Keratinocyte (primary cell): ENCODE results near the gene CTAG1B. TPM values are rescaled to one million over a fixed set of nuclear protein-coding genes. Genes with fewer than 3 reads are reported as not detected.
A peak's percentile ranks its signal among the peaks of the same experiment; 100 is the strongest.

Source experiments
- DNase-seq: peaks from one replicate; pipeline ENCODE4 v3.0.0-alpha.2; 2011; ENCODE audit warnings: low read depth, missing footprints, low spot score
- FAIRE-seq: peaks from 2 replicates; lab custom pipeline; 2011; peaks lifted over from hg19 to GRCh38; lab: Jason Lieb, UNC
- H2AFZ ChIP-seq: 2 replicates; pipeline ENCODE4 v1.6.0; 2012; ENCODE audit warnings: low read length, control low read depth, inconsistent platforms; ENCODE audit not compliant: control insufficient read depth
- H3K27ac ChIP-seq: 2 replicates; pipeline ENCODE4 v1.5.1; 2011; ENCODE audit warnings: low read length; ENCODE audit not compliant: control insufficient read depth, insufficient read depth
- H3K27me3 ChIP-seq: 3 replicates; pipeline ENCODE4 v1.6.0; 2011; ENCODE audit warnings: low read length; ENCODE audit not compliant: control insufficient read depth, insufficient read depth; ENCODE audit errors: extremely low read depth
- H3K36me3 ChIP-seq, 2 experiments: 2 replicates in 1 of 2; 3 replicates in 1 of 2; pipeline ENCODE4 v1.5.1; 2011; ENCODE audit warnings: low read length in 2 of 2, mild to moderate bottlenecking in 1 of 2; ENCODE audit not compliant: control insufficient read depth in 2 of 2, insufficient read depth in 2 of 2; ENCODE audit errors: extremely low read depth in 1 of 2
- H3K4me1 ChIP-seq: 3 replicates; pipeline ENCODE4 v1.5.1; 2011; ENCODE audit warnings: low read length; ENCODE audit not compliant: control insufficient read depth, insufficient read depth; ENCODE audit errors: extremely low read depth
- H3K4me2 ChIP-seq: 3 replicates; pipeline ENCODE4 v1.6.0; 2011; ENCODE audit warnings: low read depth, low read length; ENCODE audit not compliant: control insufficient read depth, insufficient read depth; ENCODE audit errors: extremely low read depth
- H3K4me3 ChIP-seq, 3 experiments: fragments of 200-600 bp in 1 of 3; sonication (generic) in 1 of 3; 2 replicates in 2 of 3; 3 replicates in 1 of 3; pipeline ENCODE4 v1.5.1; 2011 to 2016; ENCODE audit warnings: low read length in 3 of 3, mild to moderate bottlenecking in 3 of 3, control low read depth in 2 of 3, inconsistent platforms in 1 of 3, low read depth in 1 of 3, mixed read lengths in 1 of 3, mixed run types in 1 of 3, moderate library complexity in 1 of 3; ENCODE audit not compliant: control insufficient read depth in 2 of 3, insufficient read depth in 2 of 3; ENCODE audit errors: extremely low read depth in 1 of 3
- H3K79me2 ChIP-seq: 2 replicates; pipeline ENCODE4 v1.6.0; 2012; ENCODE audit warnings: low read length; ENCODE audit not compliant: control insufficient read depth, insufficient read depth
- H3K9ac ChIP-seq: 3 replicates; pipeline ENCODE4 v1.6.0; 2011; ENCODE audit warnings: low read length; ENCODE audit not compliant: control insufficient read depth, insufficient read depth; ENCODE audit errors: extremely low read depth
- H3K9me1 ChIP-seq: 3 replicates; pipeline ENCODE4 v1.6.0; 2011; ENCODE audit warnings: low read length; ENCODE audit not compliant: control insufficient read depth, insufficient read depth; ENCODE audit errors: extremely low read depth
- H3K9me3 ChIP-seq: 2 replicates; pipeline ENCODE4 v1.5.1; 2012; ENCODE audit warnings: low read depth, low read length; ENCODE audit not compliant: control insufficient read depth
- H4K20me1 ChIP-seq: 3 replicates; pipeline ENCODE4 v1.6.0; 2011; ENCODE audit warnings: low read length; ENCODE audit not compliant: control insufficient read depth, insufficient read depth; ENCODE audit errors: extremely low read depth
- EZH2 ChIP-seq: IDR thresholded peaks from one replicate; pipeline ENCODE4 v1.6.1; 2012; ENCODE audit warnings: inconsistent platforms, mild to moderate bottlenecking, low read length, moderate library complexity
- dilution Hi-C: fragments of 300-500 bp; cut with MboI; formaldehyde crosslinking; loops from one replicate; pipeline ENCODE4 v1.7.0; 2020; ENCODE audit warnings: low sequenced_read_pairs; ENCODE audit not compliant: extremely low pct_ligation_motif_present
- polyA plus RNA-seq, 5 experiments: library from polyadenylated mRNA; depleted of rRNA in 3 of 5; stranded (reverse) in 3 of 5; stranded (forward) in 1 of 5; unstranded in 1 of 5; fragments of >200 nt; gene quantifications; 1 replicate in 1 of 5; 2 replicates in 3 of 5; 3 replicates in 1 of 5; pipeline versions ENCODE4 v1.2.1 to v1.2.3, GENCODE V29; 2011 to 2012; ENCODE audit warnings: missing spikeins in 2 of 5, low read depth in 1 of 5, low replicate concordance in 1 of 5
- TF ChIP-seq, protein P1 (sequence below), 3 experiments: IDR thresholded peaks in 1 of 3; conservative IDR thresholded peaks in 1 of 3; optimal IDR thresholded peaks in 1 of 3; 2 replicates in 2 of 3; 3 replicates in 1 of 3; pipeline versions ENCODE3 to v1.5.1; 2011; ENCODE audit warnings: low read length in 3 of 3, mild to moderate bottlenecking in 3 of 3, moderate library complexity in 2 of 3, control low read depth in 1 of 3, inconsistent platforms in 1 of 3; ENCODE audit not compliant: insufficient read depth in 2 of 3; ENCODE audit errors: extremely low read depth in 1 of 3

CTAG1B gene
- polyA plus RNA-seq, 1 donor (not counting 4 experiments of a cell fraction or from before 2014, with no cell fraction given) = not detected

DNA sequence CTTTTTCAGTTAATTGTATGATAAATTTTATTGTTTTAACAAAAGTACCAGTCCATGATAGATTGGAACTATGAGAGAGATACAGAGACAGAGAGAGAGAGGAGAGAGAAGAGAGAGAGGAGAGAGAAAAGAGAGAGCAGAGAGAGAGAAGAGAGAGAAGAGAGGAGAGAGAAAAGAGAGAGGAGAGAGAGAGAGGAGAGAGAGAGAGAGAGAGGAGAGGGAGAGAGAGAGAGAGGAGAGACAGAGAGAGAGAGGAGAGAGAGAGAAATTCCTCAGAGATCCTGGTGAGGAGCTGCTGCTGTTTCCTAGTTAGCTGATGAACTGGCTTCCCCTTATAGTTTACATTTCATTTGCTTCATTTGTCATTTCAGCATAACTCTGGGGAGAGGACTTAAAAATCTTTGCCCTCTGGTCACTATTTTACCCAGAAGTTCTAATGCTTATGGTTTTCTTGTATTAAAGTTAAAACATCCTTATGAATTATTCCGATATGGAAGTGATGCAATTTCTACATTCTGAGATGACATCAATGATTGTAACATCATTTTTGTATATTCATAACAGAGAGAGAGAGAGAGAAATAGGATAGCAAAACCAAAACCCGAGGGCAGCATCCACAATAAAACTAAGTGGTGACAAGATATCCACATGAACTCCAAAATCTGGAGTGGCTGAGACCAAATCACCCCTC lies 23.4 kb downstream of the CTAG1B start:
- Histone ChIP-seq H3K27me3 (no peaks in the 10 kb centered on the region), H3K9me3 (peaks cover 4% of the 10 kb centered on the region), H4K20me1 (no peaks in the 10 kb centered on the region), H2AFZ (no peak overlapping the region), H3K79me2 (no peaks in the 10 kb centered on the region), H3K4me2 (peak overlapping the region; percentile 42), H3K9me1 (no peaks in the 10 kb centered on the region), H3K4me3 (no peak overlapping the region), H3K27ac (peak overlapping the region; percentile 46), H3K4me1 (peaks cover 18% of the 10 kb centered on the region), H3K36me3 (no peaks in the 10 kb centered on the region), H3K9ac (no peak overlapping the region)
- DNase-seq (no peak), FAIRE-seq (no peak)
- TF ChIP-seq, protein P1, sequence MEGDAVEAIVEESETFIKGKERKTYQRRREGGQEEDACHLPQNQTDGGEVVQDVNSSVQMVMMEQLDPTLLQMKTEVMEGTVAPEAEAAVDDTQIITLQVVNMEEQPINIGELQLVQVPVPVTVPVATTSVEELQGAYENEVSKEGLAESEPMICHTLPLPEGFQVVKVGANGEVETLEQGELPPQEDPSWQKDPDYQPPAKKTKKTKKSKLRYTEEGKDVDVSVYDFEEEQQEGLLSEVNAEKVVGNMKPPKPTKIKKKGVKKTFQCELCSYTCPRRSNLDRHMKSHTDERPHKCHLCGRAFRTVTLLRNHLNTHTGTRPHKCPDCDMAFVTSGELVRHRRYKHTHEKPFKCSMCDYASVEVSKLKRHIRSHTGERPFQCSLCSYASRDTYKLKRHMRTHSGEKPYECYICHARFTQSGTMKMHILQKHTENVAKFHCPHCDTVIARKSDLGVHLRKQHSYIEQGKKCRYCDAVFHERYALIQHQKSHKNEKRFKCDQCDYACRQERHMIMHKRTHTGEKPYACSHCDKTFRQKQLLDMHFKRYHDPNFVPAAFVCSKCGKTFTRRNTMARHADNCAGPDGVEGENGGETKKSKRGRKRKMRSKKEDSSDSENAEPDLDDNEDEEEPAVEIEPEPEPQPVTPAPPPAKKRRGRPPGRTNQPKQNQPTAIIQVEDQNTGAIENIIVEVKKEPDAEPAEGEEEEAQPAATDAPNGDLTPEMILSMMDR (optimal IDR thresholded peaks at IDR 0.05 in 1 of 3, IDR thresholded peaks at IDR 0.05 in 1 of 3, conservative IDR thresholded peaks at IDR 0.05 in 1 of 3; ENCODE audit: extremely low read depth in 1 of 3, insufficient read depth in 2 of 3, low read length in 3 of 3) = no peak
- TF ChIP-seq EZH2 = no peak
- dilution Hi-C loops = no loop called here

DNA sequence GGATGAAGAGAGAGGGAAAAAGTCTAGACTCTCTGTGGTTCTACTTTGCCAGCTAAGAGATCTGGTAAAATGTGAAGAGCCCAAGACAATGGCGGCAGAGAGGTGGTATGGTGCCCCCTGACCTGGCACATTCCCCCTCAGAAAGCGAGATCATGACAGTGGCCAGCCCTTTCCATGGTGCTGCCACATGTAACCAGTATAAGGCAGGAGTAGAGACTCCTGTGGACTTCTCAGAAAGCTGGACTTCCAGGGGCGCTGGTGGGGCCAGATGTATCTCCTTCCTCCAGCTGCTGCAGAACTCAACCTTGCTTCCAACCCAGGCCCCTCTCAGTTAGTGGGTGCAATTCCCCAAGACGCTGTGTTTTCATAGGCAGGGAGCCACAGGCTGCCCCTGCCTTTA lies 24.6 kb downstream of the CTAG1B start:
- no peaks in the 10 kb centered on the region for H3K9me1 ChIP-seq
- H4K20me1 ChIP-seq = no peaks in the 10 kb centered on the region
- no peaks in the 10 kb centered on the region for H3K27me3 ChIP-seq
- no peak overlapping the region for H3K4me3 ChIP-seq
- no peaks in the 10 kb centered on the region for H3K36me3 ChIP-seq
- H3K9me3 ChIP-seq = peaks cover 3% of the 10 kb centered on the region
- DNase-seq = no peak
- H3K79me2 ChIP-seq = no peaks in the 10 kb centered on the region
- no peak overlapping the region for H3K27ac ChIP-seq
- no peak overlapping the region for H3K9ac ChIP-seq
- no peak overlapping the region for H3K4me2 ChIP-seq
- dilution Hi-C loops = no loop called here
- H3K4me1 ChIP-seq = peaks cover 14% of the 10 kb centered on the region
- FAIRE-seq = no peak
- H2AFZ ChIP-seq = no peak overlapping the region
- TF ChIP-seq, protein P1 (optimal IDR thresholded peaks at IDR 0.05 in 1 of 3, IDR thresholded peaks at IDR 0.05 in 1 of 3, conservative IDR thresholded peaks at IDR 0.05 in 1 of 3; ENCODE audit: extremely low read depth in 1 of 3, insufficient read depth in 2 of 3, low read length in 3 of 3) = no peak
- TF ChIP-seq EZH2 = no peak
